SJCRH30 (cell line): ENCODE results near the gene CDSN. TPM values are rescaled to one million over a fixed set of nuclear protein-coding genes. Genes with fewer than 3 reads are reported as not detected.

Experiments used
- DNase-seq, 2 experiments: peaks; one replicate each; pipeline ENCODE4 v3.0.0-alpha.2; 2015 to 2020
- H3K27ac ChIP-seq: fragments of 250-450 bp; sonication (Bioruptor Pico); 2 replicates; pipeline ENCODE4 v1.5.1; 2020; ENCODE audit warnings: mild to moderate bottlenecking, moderate library complexity
- H3K27me3 ChIP-seq: fragments of 250-450 bp; sonication (Bioruptor Pico); 2 replicates; pipeline ENCODE4 v1.5.1; 2020; ENCODE audit warnings: mild to moderate bottlenecking, moderate library complexity
- H3K36me3 ChIP-seq: fragments of 250-450 bp; sonication (Bioruptor Pico); 2 replicates; pipeline ENCODE4 v1.5.1; 2020; ENCODE audit warnings: mild to moderate bottlenecking, moderate library complexity
- H3K4me1 ChIP-seq: fragments of 250-450 bp; sonication (Bioruptor Pico); 2 replicates; pipeline ENCODE4 v1.5.1; 2020; ENCODE audit warnings: mild to moderate bottlenecking, moderate library complexity
- H3K4me3 ChIP-seq: fragments of 250-450 bp; sonication (Bioruptor Pico); 2 replicates; pipeline ENCODE4 v1.5.1; 2020; ENCODE audit warnings: mild to moderate bottlenecking, moderate library complexity
- H3K9me3 ChIP-seq: fragments of 250-450 bp; sonication (Bioruptor Pico); replicated peaks from 2 replicates; pipeline ENCODE4 v1.5.1; 2020; ENCODE audit warnings: mild to moderate bottlenecking, moderate library complexity
- total RNA-seq: library from RNA; depleted of rRNA; stranded (reverse); fragments of >200 nt; shearing (Covaris generic); gene quantifications from 2 replicates; pipeline ENCODE4 v1.2.3, GENCODE V29; 2014

CDSN gene
- total RNA-seq, 1 experiment from 2014 or later: 0.06 TPM

- DNase-seq: peak in 1 of 2 experiments; percentile 28
- peaks cover 14% of the 10 kb centered on the region for H3K36me3 ChIP-seq
- H3K9me3 ChIP-seq: no peaks in the 10 kb centered on the region
- H3K27me3 ChIP-seq: no peaks in the 10 kb centered on the region
- H3K4me3 ChIP-seq: peak within 1 kb of the TSS; percentile 66
- H3K4me1 ChIP-seq: peaks cover 2% of the 10 kb centered on the region; the same call in 1 of the 2 replicates
- peak within 1 kb of the TSS; percentile 50 for H3K27ac ChIP-seq
Observed at GRCh38 chr6:31157513-31158139, 37.4 kb upstream of the CDSN start, which contains the start of gene CCHCR1. TSS of gene CCHCR1 (minus strand) at chr6:31157802. CDS start at chr6:31157600, 202 bp downstream.

- Histone ChIP-seq H3K4me3 (no peak overlapping the region), H3K9me3 (no peaks in the 10 kb centered on the region), H3K4me1 (peaks cover 2% of the 10 kb centered on the region; the same call in 1 of the 2 replicates), H3K27me3 (no peaks in the 10 kb centered on the region), H3K36me3 (peaks cover 8% of the 10 kb centered on the region), H3K27ac (no peak overlapping the region)
- DNase-seq: no peak
Observed at GRCh38 chr6:31156641-31157040, 36.4 kb upstream of the CDSN start.

DNA sequence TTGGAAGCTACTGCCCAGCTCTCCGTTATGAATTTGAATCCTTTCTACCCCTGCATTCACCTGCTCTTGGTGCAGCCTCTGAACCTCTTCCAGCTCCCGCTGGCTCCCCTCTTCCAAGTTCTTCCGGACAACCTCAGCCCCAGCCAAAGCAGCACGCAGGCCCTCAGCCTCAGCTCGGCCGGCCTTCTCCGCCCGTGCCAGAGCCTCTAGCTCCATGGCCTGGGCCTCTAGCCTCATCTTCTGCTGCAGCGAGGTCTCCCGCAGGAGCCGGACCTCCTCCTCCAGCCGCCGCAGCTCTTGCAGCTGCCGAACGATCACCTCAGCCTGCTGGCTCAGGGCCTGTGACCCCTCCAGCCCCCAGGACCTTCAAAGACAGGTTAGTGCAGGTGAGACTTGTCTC, 34.2 kb upstream of the CDSN start:
- no peak overlapping the region for H3K27ac ChIP-seq
- no peaks in the 10 kb centered on the region for H3K9me3 ChIP-seq
- peaks cover 5% of the 10 kb centered on the region for H3K36me3 ChIP-seq
- peaks cover 2% of the 10 kb centered on the region; the same call in 1 of the 2 replicates for H3K4me1 ChIP-seq
- no peak overlapping the region for H3K4me3 ChIP-seq
- H3K27me3 ChIP-seq: no peaks in the 10 kb centered on the region
- DNase-seq: no peak

DNA sequence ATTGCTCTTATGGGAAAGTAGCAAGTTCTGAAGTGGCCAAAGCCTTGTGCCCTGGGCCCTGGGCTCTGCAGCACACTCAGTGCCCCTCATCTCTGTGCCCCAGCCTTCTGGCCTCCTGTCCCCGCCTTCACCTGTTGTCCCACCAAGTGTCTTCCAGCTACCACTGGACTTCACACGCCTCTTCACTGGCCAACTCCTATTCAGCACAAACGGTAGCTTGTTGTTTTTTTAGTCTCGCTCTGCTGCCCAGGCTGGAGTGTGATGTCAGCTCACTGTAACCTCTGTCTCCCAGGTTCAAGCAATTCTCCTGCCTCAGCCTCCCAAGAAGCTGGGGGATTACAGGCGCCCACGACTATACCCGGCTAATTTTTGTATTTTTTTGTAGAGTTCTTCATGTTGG, 32.5 kb upstream of the CDSN start:
- Histone ChIP-seq H3K36me3 (peaks cover 5% of the 10 kb centered on the region), H3K9me3 (no peaks in the 10 kb centered on the region), H3K27me3 (no peaks in the 10 kb centered on the region), H3K4me1 (peaks cover 2% of the 10 kb centered on the region; the same call in 1 of the 2 replicates), H3K4me3 (no peak overlapping the region), H3K27ac (no peak overlapping the region)
- DNase-seq: no peak

- Histone ChIP-seq H3K36me3 (peaks cover 2% of the 10 kb centered on the region; the same call in 1 of the 2 replicates), H3K27me3 (no peaks in the 10 kb centered on the region), H3K4me3 (no peak overlapping the region), H3K9me3 (no peaks in the 10 kb centered on the region), H3K4me1 (no peaks in the 10 kb centered on the region), H3K27ac (no peak overlapping the region)
- DNase-seq: no peak
Observed at GRCh38 chr6:31149827-31150447, 29.7 kb upstream of the CDSN start.

GRCh38 chr6:31145386-31145785, 25.1 kb upstream of the CDSN start:
- no peak for DNase-seq
- H3K27me3 ChIP-seq: no peaks in the 10 kb centered on the region
- no peak overlapping the region for H3K27ac ChIP-seq
- H3K4me1 ChIP-seq: peaks cover 20% of the 10 kb centered on the region
- H3K9me3 ChIP-seq: no peaks in the 10 kb centered on the region
- H3K36me3 ChIP-seq: 0 out of 2 replicates have a peak, but pooled peaks cover 6% of the 10 kb centered on the region
- no peak overlapping the region for H3K4me3 ChIP-seq

- no peak for DNase-seq
- Histone ChIP-seq H3K9me3 (no peaks in the 10 kb centered on the region), H3K36me3 (0 out of 2 replicates have a peak, but pooled peaks cover 6% of the 10 kb centered on the region), H3K4me3 (no peak overlapping the region), H3K27me3 (no peaks in the 10 kb centered on the region), H3K4me1 (peaks cover 20% of the 10 kb centered on the region), H3K27ac (no peak overlapping the region; the same call in 1 of the 2 replicates)
Observed at GRCh38 chr6:31144970-31145340, 24.7 kb upstream of the CDSN start.

GRCh38 chr6:31144296-31144969, 24.2 kb upstream of the CDSN start:
- H3K27me3 ChIP-seq: no peaks in the 10 kb centered on the region
- H3K9me3 ChIP-seq: no peaks in the 10 kb centered on the region
- no peak for DNase-seq
- peaks cover 20% of the 10 kb centered on the region for H3K4me1 ChIP-seq
- peak overlapping the region; percentile 30; the same call in 1 of the 2 replicates for H3K27ac ChIP-seq
- H3K4me3 ChIP-seq: no peak overlapping the region
- 0 out of 2 replicates have a peak, but pooled peaks cover 6% of the 10 kb centered on the region for H3K36me3 ChIP-seq

GRCh38 chr6:31143148-31143547, 22.9 kb upstream of the CDSN start:
- Histone ChIP-seq H3K9me3 (no peaks in the 10 kb centered on the region), H3K27me3 (no peaks in the 10 kb centered on the region), H3K4me1 (peaks cover 20% of the 10 kb centered on the region), H3K4me3 (no peak overlapping the region), H3K27ac (no peak overlapping the region; the same call in 1 of the 2 replicates), H3K36me3 (0 out of 2 replicates have a peak, but pooled peaks cover 6% of the 10 kb centered on the region)
- no peak for DNase-seq

DNA sequence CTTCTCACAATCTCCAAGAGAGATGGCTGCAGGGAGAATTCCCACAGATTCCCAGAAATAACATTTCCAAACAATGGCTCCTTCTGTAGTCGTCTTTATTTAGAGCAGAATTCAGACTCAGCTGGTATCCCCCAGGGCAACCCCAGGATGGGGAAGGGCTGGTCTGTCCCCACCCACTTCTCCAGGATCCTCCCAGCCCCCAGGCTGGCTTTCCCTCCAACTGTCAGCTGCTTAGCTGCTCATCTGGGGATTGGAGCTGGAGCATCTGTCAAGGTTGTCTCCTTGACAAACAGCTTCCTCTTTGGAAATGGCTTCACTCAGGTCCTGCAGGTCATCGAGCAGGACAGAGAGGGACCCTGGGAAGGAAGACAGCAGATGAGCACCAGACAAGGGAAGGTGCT, 22.1 kb upstream of the CDSN start:
- peak overlapping the region; percentile 61 for H3K27ac ChIP-seq
- peak; percentile 89 to 92 for DNase-seq

GRCh38 chr6:31140643-31141042, 20.4 kb upstream of the CDSN start:
- H3K27ac ChIP-seq: no peak overlapping the region
- 0 out of 2 replicates have a peak, but pooled peaks cover 6% of the 10 kb centered on the region for H3K36me3 ChIP-seq
- no peak overlapping the region for H3K4me3 ChIP-seq
- DNase-seq: no peak
- no peaks in the 10 kb centered on the region for H3K9me3 ChIP-seq
- peaks cover 23% of the 10 kb centered on the region for H3K4me1 ChIP-seq
- no peaks in the 10 kb centered on the region for H3K27me3 ChIP-seq

More for the DNA sequence above, 22.1 kb upstream of the CDSN start:
- Histone ChIP-seq H3K27me3 (no peaks in the 10 kb centered on the region), H3K4me3 (no peak overlapping the region), H3K4me1 (peaks cover 23% of the 10 kb centered on the region), H3K36me3 (0 out of 2 replicates have a peak, but pooled peaks cover 6% of the 10 kb centered on the region), H3K9me3 (no peaks in the 10 kb centered on the region)

DNA sequence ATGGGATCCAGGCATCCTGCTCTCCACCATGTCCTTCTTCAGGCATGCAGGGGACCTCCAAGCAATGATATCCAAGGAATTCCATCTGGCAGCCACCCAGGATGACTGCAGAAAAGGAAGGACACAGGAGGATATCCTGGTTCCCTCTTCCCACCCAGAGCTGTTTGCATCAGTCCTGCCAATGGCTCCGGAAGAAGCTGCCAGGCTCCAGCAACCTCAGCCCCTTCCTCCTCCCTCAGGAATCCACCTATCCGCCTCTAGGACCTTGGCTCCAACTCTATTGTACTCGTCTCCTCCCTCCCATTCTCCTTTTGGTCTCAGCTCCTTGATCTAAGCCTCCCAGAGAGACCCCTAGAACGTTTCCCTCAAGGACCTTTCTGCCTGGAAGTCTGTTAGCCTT, 19.4 kb upstream of the CDSN start:
- Histone ChIP-seq H3K4me1 (peaks cover 22% of the 10 kb centered on the region), H3K27me3 (no peaks in the 10 kb centered on the region), H3K36me3 (0 out of 2 replicates have a peak, but pooled peaks cover 6% of the 10 kb centered on the region), H3K9me3 (no peaks in the 10 kb centered on the region), H3K4me3 (no peak overlapping the region), H3K27ac (no peak overlapping the region)
- no peak for DNase-seq

- no peak for DNase-seq
- H3K4me1 ChIP-seq: peaks cover 18% of the 10 kb centered on the region
- no peaks in the 10 kb centered on the region for H3K36me3 ChIP-seq
- H3K27me3 ChIP-seq: no peaks in the 10 kb centered on the region
- no peak within 1 kb of the TSS for H3K4me3 ChIP-seq
- H3K9me3 ChIP-seq: no peaks in the 10 kb centered on the region
- no peak within 1 kb of the TSS for H3K27ac ChIP-seq
Observed at GRCh38 chr6:31138982-31139381, 18.7 kb upstream of the CDSN start, which contains the start of gene PSORS1C2. TSS of gene PSORS1C2 (minus strand) at chr6:31139066. CDS start at chr6:31139026, 40 bp downstream.

DNA sequence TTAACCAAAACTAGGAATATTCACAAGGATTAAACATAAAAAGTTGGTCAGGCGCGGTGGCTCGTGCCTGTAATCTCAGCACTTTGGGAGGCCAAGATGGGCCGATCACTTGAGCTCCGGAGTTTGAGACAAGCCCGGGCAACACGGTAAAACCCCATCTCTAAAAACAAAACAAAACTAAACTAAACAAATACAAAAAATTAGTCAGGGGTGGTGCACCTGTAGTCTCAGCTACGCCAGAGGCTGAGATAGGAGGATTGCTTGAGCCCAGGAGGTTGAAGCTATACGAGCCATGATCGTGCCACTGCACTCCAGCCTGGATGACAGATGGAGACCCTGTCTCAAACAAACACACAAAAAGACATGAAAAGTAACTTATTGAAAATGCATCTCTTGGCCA, 15.5 kb upstream of the CDSN start:
- Histone ChIP-seq H3K27me3 (no peaks in the 10 kb centered on the region), H3K4me1 (peaks cover 3% of the 10 kb centered on the region; the same call in 1 of the 2 replicates), H3K9me3 (no peaks in the 10 kb centered on the region), H3K36me3 (no peaks in the 10 kb centered on the region), H3K4me3 (no peak overlapping the region), H3K27ac (no peak overlapping the region)
- no peak for DNase-seq

DNA sequence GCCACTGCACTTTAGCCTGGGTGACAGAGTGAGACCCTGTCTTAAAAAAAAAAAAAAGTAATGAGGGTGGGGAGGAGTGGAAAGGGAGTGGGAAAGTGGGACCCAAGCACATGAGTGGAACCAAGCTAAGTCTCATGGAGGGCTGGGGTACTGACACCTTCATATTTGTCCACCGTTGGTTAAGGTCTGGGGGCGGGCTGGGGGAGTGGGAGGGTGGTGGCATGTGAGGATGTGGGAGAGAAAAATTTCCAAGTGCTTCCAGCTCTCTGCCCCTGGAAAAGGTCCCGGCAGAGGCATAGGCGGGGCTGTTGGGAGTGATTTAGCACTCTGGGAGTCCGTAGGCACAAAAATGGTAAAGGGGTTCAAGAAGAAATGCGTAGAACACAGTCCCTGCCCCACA, 12.6 kb upstream of the CDSN start:
- Histone ChIP-seq H3K27ac (no peak overlapping the region), H3K4me1 (peaks cover 2% of the 10 kb centered on the region; the same call in 1 of the 2 replicates), H3K36me3 (no peaks in the 10 kb centered on the region), H3K9me3 (no peaks in the 10 kb centered on the region), H3K4me3 (no peak overlapping the region), H3K27me3 (no peaks in the 10 kb centered on the region)
- no peak for DNase-seq
